OCI-LY3 (cell line): ENCODE results near the gene MYL5.

Experiments used
- H2AFZ ChIP-seq: fragments of 200-600, 300-600 bp; shearing (Covaris generic); 2 replicates; pipeline ENCODE4 v1.6.0; 2014; ENCODE audit warnings: antibody characterized with exemption, low read depth, low read length
- H3K27ac ChIP-seq: fragments of 200-600, 300-600 bp; sonication (generic); 2 replicates; pipeline ENCODE4 v1.5.1; 2014; ENCODE audit warnings: mild to moderate bottlenecking, low read length, moderate library complexity, mixed read lengths
- H3K27me3 ChIP-seq: fragments of 200-600, 300-600 bp; sonication (generic); 2 replicates; pipeline ENCODE4 v1.6.1; 2014; ENCODE audit warnings: low read depth, low read length, mixed read lengths
- H3K36me3 ChIP-seq: fragments of 200-600, 300-600 bp; sonication (generic); replicated peaks from 2 replicates; pipeline ENCODE3; 2014; ENCODE audit warnings: low read depth, low read length, mixed read lengths
- H3K4me1 ChIP-seq: fragments of 300-600, 200-600 bp; sonication (generic); 2 replicates; pipeline ENCODE4 v1.6.1; 2014; ENCODE audit warnings: low read length, mixed read lengths
- H3K4me2 ChIP-seq: fragments of 200-600, 300-600 bp; sonication (generic); 2 replicates; pipeline ENCODE4 v1.6.1; 2014; ENCODE audit warnings: low read length, mixed read lengths
- H3K4me3 ChIP-seq: fragments of 300-600, 200-600 bp; sonication (generic); 2 replicates; pipeline ENCODE4 v1.5.1; 2014; ENCODE audit warnings: antibody characterized with exemption, mild to moderate bottlenecking, low read length, moderate library complexity
- H3K79me2 ChIP-seq: fragments of 300-600, 200-600 bp; shearing (Covaris generic); 2 replicates; pipeline ENCODE4 v1.6.1; 2014; ENCODE audit warnings: mild to moderate bottlenecking, low read length, mixed read lengths
- H3K9ac ChIP-seq: fragments of 300-600, 200-600 bp; shearing (Covaris generic); 2 replicates; pipeline ENCODE4 v1.6.0; 2014; ENCODE audit warnings: mild to moderate bottlenecking, low read length, moderate library complexity
- H3K9me3 ChIP-seq: fragments of 200-600, 300-600 bp; shearing (Covaris generic); 2 replicates; pipeline ENCODE4 v1.6.1; 2014; ENCODE audit warnings: low read length, mixed read lengths; ENCODE audit not compliant: insufficient read depth
- H4K20me1 ChIP-seq: fragments of 200-600, 300-600 bp; sonication (generic); 2 replicates; pipeline ENCODE4 v1.6.1; 2016; ENCODE audit warnings: low read length, mixed read lengths; ENCODE audit not compliant: insufficient read depth
- EZH2phosphoT487 ChIP-seq: fragments of 200-600 bp; shearing (Covaris generic); IDR thresholded peaks from 2 replicates; pipeline ENCODE4 v1.6.1; 2018; ENCODE audit warnings: antibody characterized with exemption, mixed run types, low read depth
- TF ChIP-seq, protein P1 (sequence below): fragments of 200-600, 300-600 bp; sonication (generic); IDR thresholded peaks from 2 replicates; pipeline ENCODE4 v1.5.1; 2014; ENCODE audit warnings: antibody characterized with exemption, low read length, low read depth

The MYL5 gene

DNA sequence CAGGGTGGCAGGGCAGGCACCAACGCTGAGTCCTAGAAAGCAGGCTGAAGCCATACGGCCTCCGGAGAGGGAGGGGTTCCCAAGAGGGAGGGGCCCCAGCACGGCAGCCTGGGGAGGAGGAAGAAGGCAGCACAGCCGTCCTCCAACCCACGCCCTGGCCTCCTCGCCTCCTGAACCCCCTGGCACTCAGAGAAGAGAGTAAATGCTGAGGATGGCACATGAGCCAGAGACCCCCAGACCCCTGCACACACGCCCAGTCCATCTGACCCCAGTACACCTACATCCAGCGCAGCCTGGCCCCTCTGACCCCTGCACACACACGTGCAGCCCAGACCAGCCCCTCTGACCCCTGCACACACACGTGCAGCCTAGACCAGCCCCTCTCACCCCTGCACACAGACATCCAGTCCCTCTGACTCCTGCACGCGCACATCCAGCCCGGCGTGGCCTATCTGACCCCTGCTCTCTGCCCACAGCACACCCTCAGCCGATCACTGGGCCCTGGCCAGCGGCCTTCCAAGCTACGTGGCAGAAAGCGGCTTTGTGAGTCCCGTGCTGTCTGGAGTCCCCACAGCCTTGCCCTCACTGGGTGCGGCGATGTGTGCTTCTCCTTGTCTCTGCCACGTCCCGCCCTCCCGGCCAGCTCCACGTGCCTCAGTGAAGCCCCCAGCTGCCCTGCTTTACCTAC, 18.7 kb upstream of the MYL5 start:
- H3K79me2 ChIP-seq = no peaks in the 10 kb centered on the region
- no peaks in the 10 kb centered on the region for H3K9me3 ChIP-seq
- H3K9ac ChIP-seq = no peak overlapping the region
- no peaks in the 10 kb centered on the region for H3K27me3 ChIP-seq
- no peaks in the 10 kb centered on the region for H3K36me3 ChIP-seq
- no peak overlapping the region for H3K4me2 ChIP-seq
- no peaks in the 10 kb centered on the region for H4K20me1 ChIP-seq
- no peak overlapping the region for H3K27ac ChIP-seq
- TF ChIP-seq EZH2phosphoT487 = no peak
- TF ChIP-seq, protein P1, sequence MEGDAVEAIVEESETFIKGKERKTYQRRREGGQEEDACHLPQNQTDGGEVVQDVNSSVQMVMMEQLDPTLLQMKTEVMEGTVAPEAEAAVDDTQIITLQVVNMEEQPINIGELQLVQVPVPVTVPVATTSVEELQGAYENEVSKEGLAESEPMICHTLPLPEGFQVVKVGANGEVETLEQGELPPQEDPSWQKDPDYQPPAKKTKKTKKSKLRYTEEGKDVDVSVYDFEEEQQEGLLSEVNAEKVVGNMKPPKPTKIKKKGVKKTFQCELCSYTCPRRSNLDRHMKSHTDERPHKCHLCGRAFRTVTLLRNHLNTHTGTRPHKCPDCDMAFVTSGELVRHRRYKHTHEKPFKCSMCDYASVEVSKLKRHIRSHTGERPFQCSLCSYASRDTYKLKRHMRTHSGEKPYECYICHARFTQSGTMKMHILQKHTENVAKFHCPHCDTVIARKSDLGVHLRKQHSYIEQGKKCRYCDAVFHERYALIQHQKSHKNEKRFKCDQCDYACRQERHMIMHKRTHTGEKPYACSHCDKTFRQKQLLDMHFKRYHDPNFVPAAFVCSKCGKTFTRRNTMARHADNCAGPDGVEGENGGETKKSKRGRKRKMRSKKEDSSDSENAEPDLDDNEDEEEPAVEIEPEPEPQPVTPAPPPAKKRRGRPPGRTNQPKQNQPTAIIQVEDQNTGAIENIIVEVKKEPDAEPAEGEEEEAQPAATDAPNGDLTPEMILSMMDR = no peak
- H3K4me3 ChIP-seq = no peak overlapping the region
- H2AFZ ChIP-seq = no peak overlapping the region
- no peaks in the 10 kb centered on the region for H3K4me1 ChIP-seq

DNA sequence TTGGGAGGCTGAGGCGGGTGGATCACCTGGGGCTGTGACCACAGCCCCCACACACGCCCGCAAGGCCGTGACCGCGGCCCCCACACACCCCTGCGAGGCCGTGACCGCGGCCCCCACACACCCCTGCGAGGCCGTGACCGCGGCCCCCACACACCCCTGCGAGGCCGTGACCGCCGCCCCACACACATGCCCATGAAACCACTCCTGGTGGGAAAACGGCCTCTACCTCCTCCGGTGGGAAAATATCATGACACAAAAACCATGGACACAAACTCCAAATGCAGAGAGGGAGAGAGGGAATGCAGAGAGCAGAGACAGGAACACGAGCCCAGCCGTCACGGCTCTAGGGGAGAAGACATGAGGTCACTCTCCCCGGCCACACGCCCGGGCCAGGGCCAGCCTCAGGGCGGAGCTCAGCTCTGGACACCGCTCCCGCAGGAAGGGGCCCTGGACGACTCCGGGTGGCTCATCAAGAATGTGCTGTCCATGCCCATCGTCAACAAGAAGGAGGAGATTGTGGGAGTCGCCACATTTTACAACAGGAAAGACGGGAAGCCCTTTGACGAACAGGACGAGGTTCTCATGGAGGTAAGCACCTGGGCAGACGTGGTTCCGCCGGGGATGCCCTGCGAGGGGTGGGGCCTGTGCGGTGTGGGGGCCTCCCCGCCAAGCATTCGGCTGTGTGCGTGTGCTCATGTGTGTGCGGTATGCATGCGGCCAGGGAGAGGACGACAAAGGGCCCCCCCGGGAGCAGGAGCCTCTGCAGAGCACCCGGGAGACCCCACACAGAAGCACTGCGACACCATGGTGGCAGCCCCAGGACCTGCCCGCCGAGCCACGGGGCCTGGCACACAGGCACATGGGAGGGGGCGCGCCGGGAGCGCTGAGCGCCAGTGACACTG, 17.7 kb upstream of the MYL5 start:
- no peaks in the 10 kb centered on the region for H3K27me3 ChIP-seq
- H3K36me3 ChIP-seq = no peaks in the 10 kb centered on the region
- no peak overlapping the region for H3K4me3 ChIP-seq
- no peak overlapping the region for H3K4me2 ChIP-seq
- no peaks in the 10 kb centered on the region for H4K20me1 ChIP-seq
- no peaks in the 10 kb centered on the region for H3K9me3 ChIP-seq
- H3K9ac ChIP-seq = no peak overlapping the region
- H3K27ac ChIP-seq = no peak overlapping the region
- no peak overlapping the region for H2AFZ ChIP-seq
- TF ChIP-seq EZH2phosphoT487 = no peak
- TF ChIP-seq, protein P1 = no peak
- H3K4me1 ChIP-seq = no peaks in the 10 kb centered on the region
- H3K79me2 ChIP-seq = no peaks in the 10 kb centered on the region

DNA sequence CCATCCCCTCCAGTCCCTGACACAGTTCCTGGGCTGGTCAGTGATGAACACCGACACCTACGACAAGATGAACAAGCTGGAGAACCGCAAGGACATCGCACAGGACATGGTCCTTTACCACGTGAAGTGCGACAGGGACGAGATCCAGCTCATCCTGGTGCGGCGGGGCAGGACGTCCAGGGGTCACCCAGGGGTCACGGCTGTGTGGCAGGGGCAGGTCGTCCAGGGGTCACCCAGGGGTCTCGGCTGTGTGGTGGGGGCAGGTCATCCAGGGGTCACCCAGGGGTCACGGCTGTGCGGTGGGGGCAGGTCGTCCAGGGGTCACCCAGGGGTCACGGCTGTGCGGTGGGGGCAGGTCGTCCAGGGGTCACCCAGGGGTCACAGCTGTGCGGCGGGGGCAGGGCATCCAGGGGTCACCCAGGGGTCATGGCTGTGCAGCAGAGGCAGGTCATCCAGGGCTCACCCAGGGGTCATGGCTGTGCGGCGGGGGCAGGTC, 17.0 kb upstream of the MYL5 start:
- no peak overlapping the region for H3K27ac ChIP-seq
- no peak overlapping the region for H3K4me3 ChIP-seq
- no peaks in the 10 kb centered on the region for H3K4me1 ChIP-seq
- H3K9ac ChIP-seq = no peak overlapping the region
- no peak overlapping the region for H3K4me2 ChIP-seq
- no peaks in the 10 kb centered on the region for H4K20me1 ChIP-seq
- no peaks in the 10 kb centered on the region for H3K79me2 ChIP-seq
- no peaks in the 10 kb centered on the region for H3K9me3 ChIP-seq
- TF ChIP-seq, protein P1 = no peak
- no peak for TF ChIP-seq EZH2phosphoT487
- no peak overlapping the region for H2AFZ ChIP-seq
- no peaks in the 10 kb centered on the region for H3K36me3 ChIP-seq
- H3K27me3 ChIP-seq = no peaks in the 10 kb centered on the region
